Colonic mucosa (tissue), 4 donors: ENCODE data around the gene ROR2. TPM values are rescaled to one million over a fixed set of nuclear protein-coding genes. Genes with fewer than 3 reads are reported as not detected.

Experiments used
- DNase-seq: peaks from one replicate; pipeline ENCODE4 v3.0.0-alpha.2; 2020
- H3K27ac ChIP-seq: fragments of 200-600 bp; one replicate; pipeline ENCODE4 v1.8.0; 2021
- H3K27me3 ChIP-seq: fragments of 200-600 bp; one replicate; pipeline ENCODE4 v1.8.0; 2021
- H3K36me3 ChIP-seq: fragments of 200-600 bp; one replicate; pipeline ENCODE4 v1.8.0; 2021
- H3K4me1 ChIP-seq: fragments of 200-600 bp; one replicate; pipeline ENCODE4 v1.8.0; 2021; ENCODE audit warnings: mild to moderate bottlenecking
- H3K4me3 ChIP-seq: fragments of 200-600 bp; one replicate; pipeline ENCODE4 v1.8.0; 2021
- H3K9ac ChIP-seq, 2 donors: one replicate each; pipeline ENCODE4 v1.7.0; 2013; ENCODE audit warnings: control low read depth in 2 of 2, low read depth in 2 of 2, low read length in 2 of 2
- H3K9me3 ChIP-seq: fragments of 200-600 bp; one replicate; pipeline ENCODE4 v1.8.0; 2021
- intact Hi-C: fragments of 100-400 bp; cut with DNase I; formaldehyde crosslinking; loops from one replicate; pipeline ENCODE4 v1.14.1; 2022
- total RNA-seq, 2 donors: library from RNA; stranded (reverse); fragmentation: NEBNext Ultra II Directional in 1 of 2; extraction: Animal tissue kit (Norgen Biotek cat#: 25700) in 1 of 2; gene quantifications; one replicate each; pipeline ENCODE4 v1.2.1, GENCODE V29; 2021
- TF ChIP-seq, protein P1 (sequence below): fragments of 200-600 bp; IDR thresholded peaks from one replicate; pipeline ENCODE4 v1.8.0; 2022; ENCODE audit warnings: antibody characterized with exemption, mild to moderate bottlenecking
- donor health status: healthy.
- donor health status: DM: no; HTN: no; CAD: no.
- donor health status: DM: no; HTN: no; CAD: no.

Gene ROR2
- total RNA-seq, 2 donors from 2014 or later = 1.7 to 9.1 TPM

DNA sequence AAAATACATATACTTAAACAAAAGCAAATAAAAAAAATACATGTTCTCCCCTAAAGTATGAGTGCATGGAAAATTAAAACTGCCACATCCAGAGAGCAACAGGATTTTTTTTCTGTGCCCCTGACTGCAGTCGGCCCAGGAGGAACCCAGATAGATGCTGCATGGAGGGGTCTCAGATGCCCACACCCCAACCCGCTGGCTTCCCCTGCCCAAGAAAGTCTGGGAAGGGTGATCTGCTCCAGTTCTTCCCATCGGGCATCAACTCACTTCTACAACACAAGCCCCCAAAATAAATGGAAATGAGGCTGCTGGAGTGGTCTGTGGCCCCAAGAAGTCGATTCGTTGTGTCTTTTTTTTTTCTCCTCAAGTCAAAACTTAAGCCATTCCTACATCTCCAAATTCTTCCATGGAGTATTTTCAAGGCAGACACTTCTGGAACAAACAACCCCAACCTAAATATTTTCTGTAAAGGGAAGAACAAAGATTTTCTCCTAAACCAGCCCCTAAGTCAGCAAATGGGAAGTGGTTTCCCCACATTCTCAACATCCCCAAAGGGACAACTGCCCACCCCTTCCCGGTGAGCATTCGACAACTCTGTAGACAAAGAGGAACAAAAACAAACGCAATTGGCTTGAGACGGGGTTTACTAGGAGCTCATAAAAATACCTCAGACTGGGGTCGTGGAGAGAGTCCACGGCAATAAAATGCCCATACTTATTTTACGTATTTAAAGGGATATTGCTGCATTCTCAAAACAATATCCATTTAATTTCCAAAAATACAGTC, 46.7 kb downstream of the ROR2 start:
- TF ChIP-seq, protein P1, sequence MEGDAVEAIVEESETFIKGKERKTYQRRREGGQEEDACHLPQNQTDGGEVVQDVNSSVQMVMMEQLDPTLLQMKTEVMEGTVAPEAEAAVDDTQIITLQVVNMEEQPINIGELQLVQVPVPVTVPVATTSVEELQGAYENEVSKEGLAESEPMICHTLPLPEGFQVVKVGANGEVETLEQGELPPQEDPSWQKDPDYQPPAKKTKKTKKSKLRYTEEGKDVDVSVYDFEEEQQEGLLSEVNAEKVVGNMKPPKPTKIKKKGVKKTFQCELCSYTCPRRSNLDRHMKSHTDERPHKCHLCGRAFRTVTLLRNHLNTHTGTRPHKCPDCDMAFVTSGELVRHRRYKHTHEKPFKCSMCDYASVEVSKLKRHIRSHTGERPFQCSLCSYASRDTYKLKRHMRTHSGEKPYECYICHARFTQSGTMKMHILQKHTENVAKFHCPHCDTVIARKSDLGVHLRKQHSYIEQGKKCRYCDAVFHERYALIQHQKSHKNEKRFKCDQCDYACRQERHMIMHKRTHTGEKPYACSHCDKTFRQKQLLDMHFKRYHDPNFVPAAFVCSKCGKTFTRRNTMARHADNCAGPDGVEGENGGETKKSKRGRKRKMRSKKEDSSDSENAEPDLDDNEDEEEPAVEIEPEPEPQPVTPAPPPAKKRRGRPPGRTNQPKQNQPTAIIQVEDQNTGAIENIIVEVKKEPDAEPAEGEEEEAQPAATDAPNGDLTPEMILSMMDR = no peak
- Histone ChIP-seq H3K27ac (no peak overlapping the region), H3K4me3 (no peak overlapping the region), H3K27me3 (no peaks in the 10 kb centered on the region), H3K36me3 (no peaks in the 10 kb centered on the region), H3K4me1 (peaks cover 13% of the 10 kb centered on the region), H3K9me3 (no peaks in the 10 kb centered on the region), H3K9ac (no peak overlapping the region)
- no peak for DNase-seq
- intact Hi-C loops = no loop called here

DNA sequence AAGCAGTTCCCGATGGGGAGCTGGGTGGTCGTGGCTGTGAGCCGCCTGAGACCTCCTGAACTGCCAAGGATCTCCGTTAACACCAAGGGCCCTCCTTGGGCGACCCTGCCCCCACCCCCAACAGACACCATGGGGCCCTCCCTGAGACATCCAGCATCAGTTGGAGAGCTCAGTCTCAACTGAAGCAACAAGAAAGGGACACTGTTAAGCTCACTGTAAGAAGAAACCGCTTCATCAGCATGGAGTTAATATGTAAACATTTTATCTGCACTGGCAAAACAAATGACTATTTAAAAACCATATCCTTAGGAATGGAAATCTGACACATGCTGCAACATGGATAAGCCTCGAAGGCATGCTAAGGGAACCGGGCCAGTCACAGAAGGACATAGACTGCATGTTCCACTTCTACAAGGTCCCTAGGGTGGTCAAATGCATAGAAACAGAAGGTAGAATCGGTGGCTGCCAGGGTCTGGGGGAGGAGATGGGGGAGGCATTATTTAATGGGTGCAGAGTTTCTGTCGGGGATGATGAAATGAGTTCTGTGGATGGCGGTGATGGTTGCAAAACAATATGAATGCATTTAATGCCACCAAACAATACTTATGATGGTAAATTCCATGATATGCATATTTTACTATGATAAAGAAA, 47.4 kb downstream of the ROR2 start:
- H3K9me3 ChIP-seq = no peaks in the 10 kb centered on the region
- H3K27ac ChIP-seq = no peak overlapping the region
- no peak overlapping the region for H3K9ac ChIP-seq
- TF ChIP-seq, protein P1 = no peak
- DNase-seq = no peak
- no peaks in the 10 kb centered on the region for H3K36me3 ChIP-seq
- intact Hi-C loops = no loop called here
- H3K27me3 ChIP-seq = no peaks in the 10 kb centered on the region
- peaks cover 15% of the 10 kb centered on the region for H3K4me1 ChIP-seq
- no peak overlapping the region for H3K4me3 ChIP-seq

DNA sequence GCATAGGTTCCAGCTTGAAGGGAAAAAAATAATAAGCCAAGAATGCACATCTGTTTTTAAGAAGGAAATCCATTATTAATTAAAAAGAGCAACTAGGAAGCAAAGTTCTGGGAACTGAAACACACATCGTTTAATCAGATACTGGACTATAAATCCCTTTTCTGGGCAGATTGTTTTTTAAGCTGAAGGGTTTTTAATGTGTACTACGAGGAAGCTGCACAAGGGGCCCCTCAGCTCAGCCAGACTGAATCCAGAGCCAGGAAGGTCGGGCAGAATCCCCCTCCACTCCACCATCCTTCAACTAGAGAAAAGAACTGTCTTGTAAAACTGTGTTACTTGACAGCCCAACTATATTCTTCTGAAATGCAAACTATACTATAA, 49.2 kb downstream of the ROR2 start:
- Histone ChIP-seq H3K4me1 (peaks cover 20% of the 10 kb centered on the region), H3K27ac (no peak overlapping the region)
- no peak for DNase-seq

DNA sequence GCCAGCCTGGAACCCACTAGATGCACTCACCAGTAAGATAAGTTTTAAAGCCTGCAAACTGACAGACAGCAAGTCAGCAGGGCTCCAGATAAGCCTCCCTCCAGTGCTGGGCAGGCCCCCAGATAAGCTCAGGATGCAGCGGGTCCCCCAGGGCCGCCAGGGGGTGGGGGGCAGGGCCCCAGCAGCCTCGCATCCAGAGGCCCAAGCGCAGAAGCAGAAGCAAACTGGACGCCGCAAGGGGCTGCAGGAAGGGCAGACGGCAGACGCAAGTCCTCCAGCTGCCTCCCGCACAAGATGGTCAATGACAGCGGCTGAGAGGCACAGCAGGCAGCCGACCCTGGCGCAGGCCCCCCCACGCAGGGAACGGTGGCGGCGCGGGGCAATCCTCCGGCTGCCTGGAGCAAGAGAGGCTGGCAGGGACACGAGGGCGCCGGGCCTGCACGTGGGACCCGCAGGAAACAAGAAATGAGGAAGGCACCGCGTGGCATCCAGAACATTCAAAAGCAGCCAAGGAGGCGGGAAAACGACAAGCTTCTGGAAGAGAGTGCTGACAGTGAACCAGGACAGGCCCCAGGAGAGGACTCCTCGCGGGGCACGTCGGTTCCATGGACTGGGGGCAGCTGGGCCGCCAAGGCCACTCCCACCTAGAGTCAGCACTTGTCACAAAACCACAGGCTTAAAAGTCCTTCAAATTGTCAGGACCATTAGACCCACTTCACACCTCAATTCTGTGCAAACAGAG, 49.8 kb downstream of the ROR2 start:
- TF ChIP-seq, protein P1 = no peak
- Histone ChIP-seq H3K4me1 (peaks cover 20% of the 10 kb centered on the region), H3K27ac (no peak overlapping the region), H3K36me3 (no peaks in the 10 kb centered on the region), H3K4me3 (no peak overlapping the region), H3K9ac (no peak overlapping the region), H3K27me3 (no peaks in the 10 kb centered on the region), H3K9me3 (no peaks in the 10 kb centered on the region)
- no peak for DNase-seq
- intact Hi-C loops = no loop called here

More for the DNA sequence above, 49.2 kb downstream of the ROR2 start:
- TF ChIP-seq, protein P1 = no peak
- Histone ChIP-seq H3K4me3 (no peak overlapping the region), H3K27me3 (no peaks in the 10 kb centered on the region), H3K9me3 (no peaks in the 10 kb centered on the region), H3K36me3 (no peaks in the 10 kb centered on the region), H3K9ac (no peak overlapping the region)
- intact Hi-C loops = no loop called here

DNA sequence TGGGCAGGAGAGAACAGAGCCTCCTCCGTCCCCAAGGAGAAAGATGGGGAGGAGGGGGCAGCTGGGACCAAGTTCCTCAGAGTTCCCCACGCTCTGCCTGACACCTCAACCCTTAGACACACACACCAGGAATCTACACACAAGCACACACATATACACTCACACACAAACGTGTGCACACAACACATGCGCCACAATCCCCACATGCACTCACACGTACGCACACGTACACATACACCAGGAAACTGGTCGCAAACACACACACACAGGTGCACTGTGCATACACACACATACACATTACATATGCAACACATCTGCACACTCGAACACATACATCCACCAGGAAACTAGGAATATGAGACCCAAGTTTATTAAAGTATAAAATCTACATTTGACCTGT, 50.4 kb downstream of the ROR2 start:
- no peak for DNase-seq
- H3K4me3 ChIP-seq = no peak overlapping the region
- no peaks in the 10 kb centered on the region for H3K27me3 ChIP-seq
- TF ChIP-seq, protein P1 = no peak
- intact Hi-C loops = no loop called here
- no peak overlapping the region for H3K27ac ChIP-seq
- no peaks in the 10 kb centered on the region for H3K9me3 ChIP-seq
- H3K36me3 ChIP-seq = no peaks in the 10 kb centered on the region
- H3K4me1 ChIP-seq = peaks cover 20% of the 10 kb centered on the region
- H3K9ac ChIP-seq = no peak overlapping the region
